ENCODE measurements around the gene MIGA2.
A peak's percentile ranks its signal among the peaks of the same experiment; 100 is the strongest.
"Not testable (repeated sequence)": the region's sequence is repeated elsewhere in the genome, so short reads cannot be mapped to it uniquely, and the experiment has no call there.

MIGA2 gene

GRCh38 chr9:129036241-129036922, at the start of gene MIGA2:
MIGA2 (plus strand) TSS chr9:129036626; CDS start chr9:129040595, 3,969 bp downstream.
- DNase-seq, result peak; percentile 92 to 94

- no peak for DNase-seq
Measured at GRCh38 chr9:128986671-128987070, 49.8 kb upstream of the MIGA2 start.

GRCh38 chr9:128987805-128988204, 48.6 kb upstream of the MIGA2 start:
- no peak for DNase-seq

- DNase-seq, result no peak
Measured at GRCh38 chr9:128992995-128993394, 43.4 kb upstream of the MIGA2 start.

- DNase-seq, result no peak
Measured at GRCh38 chr9:128995791-128996190, 40.6 kb upstream of the MIGA2 start.

DNA sequence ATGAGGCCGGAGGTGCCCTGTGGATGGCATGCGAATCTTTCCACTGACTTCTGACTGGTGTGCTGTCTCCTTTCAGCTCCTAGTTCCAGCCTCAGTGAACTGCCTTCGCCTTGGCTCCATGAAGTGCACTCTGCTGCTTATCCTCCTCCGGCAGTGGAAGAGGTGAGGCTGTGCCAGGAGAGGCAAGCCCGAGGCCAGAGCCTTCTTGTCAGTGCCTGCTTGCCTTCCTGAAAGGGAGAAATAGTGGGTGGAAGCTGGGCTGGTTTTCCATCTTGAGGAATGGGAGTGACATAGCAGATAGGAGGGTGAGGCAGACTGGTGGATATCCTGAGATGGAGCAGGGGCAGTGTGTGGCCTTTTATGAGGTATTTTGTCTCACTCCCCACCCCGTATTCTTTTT, 38.0 kb upstream of the MIGA2 start:
- no peak for DNase-seq

DNA sequence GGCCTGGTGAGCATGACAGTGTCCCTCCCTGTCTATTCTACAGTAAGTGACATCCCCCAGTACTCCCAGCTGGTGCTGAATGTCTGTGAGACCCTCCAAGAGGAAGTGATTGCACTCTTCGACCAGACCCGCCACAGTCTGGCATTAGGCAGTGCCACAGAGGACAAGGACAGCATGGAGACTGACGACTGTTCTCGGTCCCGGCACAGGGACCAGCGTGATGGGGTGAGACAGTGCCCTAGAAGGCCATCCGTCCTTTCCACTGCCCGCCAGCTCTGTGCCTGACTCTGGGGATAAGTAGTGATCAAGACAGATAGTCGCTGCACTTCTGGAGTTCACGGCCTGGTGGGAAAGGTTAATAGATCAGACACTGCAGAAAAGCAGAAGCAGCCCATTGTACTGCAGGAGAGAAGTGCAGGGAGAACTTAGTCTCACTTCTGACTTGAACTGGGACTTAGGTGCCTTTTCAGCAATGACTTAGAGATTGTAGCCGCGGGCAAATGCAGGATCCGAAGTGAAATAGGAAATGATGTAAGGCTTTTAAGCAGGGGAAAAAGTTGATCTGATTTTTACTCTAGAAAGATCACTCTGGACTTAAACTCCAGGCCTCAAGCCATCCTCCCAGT, 36.7 kb upstream of the MIGA2 start:
- DNase-seq, result no peak

GRCh38 chr9:129001504-129002325, 34.7 kb upstream of the MIGA2 start:
- no peak for DNase-seq

DNA sequence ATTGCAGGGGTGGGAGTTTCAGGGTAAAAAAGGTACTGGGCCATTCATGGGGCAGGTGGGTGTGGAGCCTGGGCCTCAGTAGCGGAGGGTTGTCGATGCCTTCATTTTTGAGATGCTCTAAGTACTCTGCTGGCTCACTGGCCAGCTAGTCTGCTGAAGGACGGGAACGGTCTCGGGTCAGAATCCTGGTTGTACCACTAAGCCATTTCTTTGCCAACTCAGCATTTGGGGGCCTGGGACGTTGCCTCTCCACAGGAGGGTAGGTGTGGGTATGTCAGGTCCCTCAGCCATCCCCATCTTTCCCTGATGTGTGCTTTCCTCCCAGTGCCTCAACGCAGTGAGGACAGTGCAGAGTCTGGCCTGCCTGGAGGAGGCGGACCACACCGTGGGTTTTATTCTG, 33.4 kb upstream of the MIGA2 start:
- DNase-seq, result no peak

DNA sequence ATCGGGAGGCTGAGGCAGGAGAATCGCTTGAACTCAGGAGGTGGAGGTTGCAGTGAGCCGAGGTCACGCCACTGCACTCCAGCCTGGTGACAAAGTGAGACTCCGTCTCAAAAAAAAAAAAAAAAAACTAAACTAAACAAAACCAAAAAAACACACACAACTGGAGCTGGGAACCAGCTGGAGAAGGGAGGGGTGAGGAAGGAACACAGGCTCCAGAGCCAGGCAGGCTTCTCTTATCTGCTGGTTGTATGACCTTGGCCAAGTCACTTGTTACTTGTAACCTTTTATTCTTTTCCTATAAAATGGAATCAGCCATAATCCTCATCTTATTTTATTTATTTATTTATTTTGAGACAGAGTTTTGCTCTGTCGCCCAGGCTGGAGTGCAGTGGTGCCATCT, 32.3 kb upstream of the MIGA2 start:
- DNase-seq, result not testable (repeated sequence)

- DNase-seq, result no peak
Measured at GRCh38 chr9:129005336-129005997, 31.0 kb upstream of the MIGA2 start.

- peak; percentile 49 to 58 for DNase-seq
Measured at GRCh38 chr9:129006328-129007034, 29.9 kb upstream of the MIGA2 start.

GRCh38 chr9:129007035-129007765, 29.2 kb upstream of the MIGA2 start:
- DNase-seq, result no peak

DNA sequence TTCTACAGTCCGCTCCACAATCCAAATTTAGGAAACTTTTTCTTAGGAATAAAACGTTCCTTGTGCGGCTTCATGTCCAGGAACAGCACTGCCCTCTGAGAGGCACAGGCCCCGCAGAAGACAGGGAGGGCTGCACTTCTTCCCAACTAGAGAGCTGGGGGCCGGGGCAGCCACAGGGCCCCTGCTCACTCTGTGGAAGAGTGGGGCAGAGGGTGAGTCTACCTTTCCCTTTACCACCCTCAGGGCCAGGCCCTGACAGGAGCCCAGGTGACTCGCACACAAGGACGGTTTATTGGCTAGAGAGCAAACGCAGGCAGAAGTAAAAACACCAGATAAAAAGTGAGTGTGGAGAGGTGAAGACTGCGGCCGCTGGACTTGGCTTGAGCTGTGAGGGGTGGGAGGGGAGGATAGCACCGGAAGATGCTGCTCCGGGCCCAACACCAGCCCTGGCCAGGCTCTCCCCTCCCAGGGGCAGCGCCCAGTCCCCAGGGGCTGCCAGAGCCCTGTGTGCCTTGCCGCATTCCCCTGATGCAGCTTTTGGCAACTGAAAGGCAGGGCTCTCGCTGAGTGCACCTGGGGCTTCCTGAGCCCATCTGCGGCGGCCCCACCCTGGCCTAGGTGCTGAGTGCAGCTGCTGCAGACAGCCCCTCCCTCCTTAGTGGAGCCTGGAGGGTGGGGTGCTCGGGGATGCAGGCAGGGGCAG, 28.5 kb upstream of the MIGA2 start:
- DNase-seq, result no peak

GRCh38 chr9:129008469-129008965, 27.9 kb upstream of the MIGA2 start:
- no peak for DNase-seq

DNA sequence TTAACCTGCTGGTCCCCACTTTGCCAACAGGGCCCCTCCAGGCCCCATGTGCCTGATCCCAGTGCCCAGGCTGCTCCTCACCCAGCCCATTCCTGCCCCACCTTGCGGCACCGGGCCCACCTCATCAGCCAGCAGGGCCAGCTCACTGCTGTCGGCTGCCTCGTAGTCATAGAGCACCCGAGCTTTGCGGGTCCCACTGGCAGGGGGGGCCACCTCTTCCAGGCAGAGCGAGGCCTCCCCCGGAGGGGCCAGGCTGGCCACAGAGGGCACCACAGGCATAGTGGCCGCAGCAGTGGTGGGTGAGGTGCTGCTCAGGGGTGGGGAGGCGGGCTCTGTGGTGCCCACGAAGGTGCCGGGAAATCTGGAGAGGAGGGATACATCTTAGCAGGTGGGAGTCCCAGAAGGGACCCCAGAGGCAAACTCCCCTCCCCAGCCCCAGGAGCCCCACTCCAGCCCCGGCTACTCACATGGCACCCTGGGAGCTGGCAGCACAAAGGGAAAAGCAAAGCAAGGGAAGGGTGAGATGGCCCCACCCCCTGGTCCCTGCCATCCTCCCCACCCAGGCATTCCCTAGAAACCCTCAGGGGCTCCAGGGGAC, 27.3 kb upstream of the MIGA2 start:
- DNase-seq, result no peak

DNA sequence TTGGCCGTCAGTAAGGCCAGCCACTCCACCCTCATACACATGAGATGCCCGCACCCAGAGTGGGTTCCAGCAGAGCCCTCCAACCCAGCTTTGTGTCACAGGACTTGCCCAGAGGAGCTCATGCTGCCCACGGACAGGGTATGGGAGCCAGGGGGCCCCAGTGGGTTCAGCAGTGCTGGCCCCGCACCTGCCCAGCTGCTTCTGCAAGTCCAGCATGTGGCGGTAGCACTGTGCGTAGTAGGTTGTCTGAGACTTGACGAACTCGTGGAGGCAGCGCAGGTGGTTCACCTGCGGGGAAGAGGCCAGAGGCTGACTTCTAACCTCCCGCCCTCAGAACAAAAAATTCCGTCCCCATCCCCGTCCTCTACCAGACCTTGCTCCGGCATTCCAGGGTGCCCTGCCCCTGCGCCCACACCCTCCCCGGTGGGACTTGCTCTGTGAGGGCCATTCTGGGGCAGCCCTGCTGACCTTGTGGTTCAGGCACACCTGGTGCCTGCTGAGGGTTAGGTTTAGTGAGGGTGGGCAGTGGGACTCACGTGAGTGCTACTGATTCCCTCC, 26.8 kb upstream of the MIGA2 start:
- no peak for DNase-seq

- no peak for DNase-seq
Measured at GRCh38 chr9:129010267-129010975, 26.0 kb upstream of the MIGA2 start.

DNA sequence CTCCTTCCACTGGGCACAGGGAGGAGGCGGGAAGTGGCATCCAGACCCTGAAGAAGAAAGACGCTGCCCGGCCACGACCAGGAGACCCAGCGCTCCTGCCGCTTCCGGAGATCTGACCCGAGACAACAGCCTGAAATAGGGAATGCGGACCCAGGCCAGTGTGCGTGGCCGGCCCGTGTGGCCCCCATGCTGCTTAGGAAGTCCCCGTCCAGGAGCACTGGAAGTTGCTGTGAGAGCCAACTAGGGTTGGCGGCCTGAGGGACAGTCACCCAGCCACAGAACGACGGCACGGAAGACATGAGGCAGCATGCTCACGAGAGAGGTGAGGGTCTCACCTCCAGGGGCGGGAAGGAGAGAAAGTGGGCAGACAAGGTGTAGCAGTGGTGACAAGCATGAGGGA, 25.3 kb upstream of the MIGA2 start:
- DNase-seq, result no peak

DNA sequence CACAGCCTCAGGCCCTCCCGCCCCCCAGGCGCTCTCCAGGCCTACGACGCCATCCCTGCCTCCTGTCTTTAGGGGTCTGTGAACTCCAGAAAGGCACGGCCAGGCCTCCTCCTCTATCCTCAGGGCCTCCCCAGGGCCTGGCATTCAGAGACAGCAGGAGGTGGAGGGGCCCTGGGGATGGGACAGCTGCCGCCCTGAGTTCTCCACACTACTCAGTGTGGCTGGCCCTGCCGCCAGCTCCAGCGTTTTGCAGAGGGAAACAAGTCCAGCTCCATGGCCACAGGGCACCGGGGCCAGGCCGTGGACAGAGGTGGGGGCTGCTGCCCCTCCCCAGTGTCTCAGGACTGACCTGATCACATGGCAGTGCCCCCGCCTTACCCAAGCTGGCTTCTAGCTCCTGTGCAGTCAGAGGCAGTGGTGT, 24.7 kb upstream of the MIGA2 start:
- no peak for DNase-seq

Measured in stimulated activated CD4-positive, alpha-beta T cell treated with anti-CD3 and anti-CD28 coated beads, Interleukin-2, amount 100 ng/mL, for 24 hours (primary cell).